Measurements from ENCODE around the gene YIF1A.
"Not testable (repeated sequence)": the region's sequence is repeated elsewhere in the genome, so short reads cannot be mapped to it uniquely, and the experiment has no call there.

The YIF1A gene

DNA sequence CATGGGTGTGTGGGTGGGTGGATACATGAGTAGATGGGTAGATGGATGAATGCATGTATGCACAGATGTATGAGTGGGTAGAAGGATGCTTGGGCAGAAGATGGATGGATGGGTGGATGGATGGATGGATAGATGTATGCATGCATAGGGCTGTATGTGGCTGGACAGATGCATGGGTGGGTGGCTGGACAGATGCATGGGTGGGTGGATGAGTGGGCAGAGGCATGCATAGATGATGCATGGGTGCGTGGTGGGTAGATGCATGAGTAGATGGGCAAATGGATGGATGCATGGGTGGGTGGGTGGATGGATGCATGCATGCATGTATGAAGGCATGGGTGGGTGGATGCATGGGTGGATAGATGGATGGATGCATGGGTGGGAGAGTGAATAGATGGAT lies 34.7 kb upstream of the YIF1A start:
- TF ChIP-seq, protein P1, sequence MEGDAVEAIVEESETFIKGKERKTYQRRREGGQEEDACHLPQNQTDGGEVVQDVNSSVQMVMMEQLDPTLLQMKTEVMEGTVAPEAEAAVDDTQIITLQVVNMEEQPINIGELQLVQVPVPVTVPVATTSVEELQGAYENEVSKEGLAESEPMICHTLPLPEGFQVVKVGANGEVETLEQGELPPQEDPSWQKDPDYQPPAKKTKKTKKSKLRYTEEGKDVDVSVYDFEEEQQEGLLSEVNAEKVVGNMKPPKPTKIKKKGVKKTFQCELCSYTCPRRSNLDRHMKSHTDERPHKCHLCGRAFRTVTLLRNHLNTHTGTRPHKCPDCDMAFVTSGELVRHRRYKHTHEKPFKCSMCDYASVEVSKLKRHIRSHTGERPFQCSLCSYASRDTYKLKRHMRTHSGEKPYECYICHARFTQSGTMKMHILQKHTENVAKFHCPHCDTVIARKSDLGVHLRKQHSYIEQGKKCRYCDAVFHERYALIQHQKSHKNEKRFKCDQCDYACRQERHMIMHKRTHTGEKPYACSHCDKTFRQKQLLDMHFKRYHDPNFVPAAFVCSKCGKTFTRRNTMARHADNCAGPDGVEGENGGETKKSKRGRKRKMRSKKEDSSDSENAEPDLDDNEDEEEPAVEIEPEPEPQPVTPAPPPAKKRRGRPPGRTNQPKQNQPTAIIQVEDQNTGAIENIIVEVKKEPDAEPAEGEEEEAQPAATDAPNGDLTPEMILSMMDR (conservative IDR thresholded peaks at IDR 0.05; ENCODE audit: control insufficient read depth, insufficient read depth, low read depth, low read length), result no peak
- H3K4me3 ChIP-seq (ENCODE audit: control insufficient read depth, low read depth, low read length), result no peak overlapping the region
- DNase-seq (ENCODE audit: low read depth), result no peak

DNA sequence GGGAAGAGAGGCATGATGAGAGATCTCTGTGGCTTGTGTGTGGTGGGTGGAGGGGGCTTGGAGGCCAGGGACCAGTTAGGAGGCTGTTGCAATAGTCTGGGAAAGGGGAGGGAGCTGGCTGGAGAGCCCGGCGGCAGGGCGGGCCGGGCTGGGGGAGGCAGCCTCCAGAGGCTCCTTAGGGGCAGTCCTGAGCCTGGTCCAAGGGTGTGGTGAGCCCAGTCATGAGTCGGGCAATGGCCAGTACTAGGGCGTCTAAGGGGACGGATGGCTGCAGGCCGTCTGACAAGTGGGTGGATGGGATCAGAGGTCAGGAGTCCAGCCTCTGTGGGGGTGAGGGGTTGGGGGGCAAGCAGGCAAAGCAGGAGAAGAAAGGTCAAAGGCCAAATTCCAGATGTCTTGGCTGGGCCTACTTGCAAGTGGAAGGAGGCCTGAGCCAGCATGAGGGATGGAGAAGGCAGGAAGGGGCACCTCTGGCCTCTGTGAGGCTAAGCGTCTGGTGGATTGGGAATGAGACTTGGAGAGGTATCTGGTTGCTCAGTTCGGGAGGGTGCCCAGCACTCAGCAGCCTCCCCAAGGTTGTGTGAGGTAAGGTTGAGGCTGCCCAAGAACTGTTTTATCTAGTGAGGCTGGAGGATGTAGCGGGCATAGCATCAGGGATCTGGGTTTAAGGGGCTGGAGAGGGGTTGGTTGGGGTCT lies 33.9 kb upstream of the YIF1A start:
- TF ChIP-seq, protein P1 (conservative IDR thresholded peaks at IDR 0.05; ENCODE audit: control insufficient read depth, insufficient read depth, low read depth, low read length), result no peak
- DNase-seq (ENCODE audit: low read depth), result peak; percentile 91
- H3K4me3 ChIP-seq (ENCODE audit: control insufficient read depth, low read depth, low read length), result no peak overlapping the region

DNA sequence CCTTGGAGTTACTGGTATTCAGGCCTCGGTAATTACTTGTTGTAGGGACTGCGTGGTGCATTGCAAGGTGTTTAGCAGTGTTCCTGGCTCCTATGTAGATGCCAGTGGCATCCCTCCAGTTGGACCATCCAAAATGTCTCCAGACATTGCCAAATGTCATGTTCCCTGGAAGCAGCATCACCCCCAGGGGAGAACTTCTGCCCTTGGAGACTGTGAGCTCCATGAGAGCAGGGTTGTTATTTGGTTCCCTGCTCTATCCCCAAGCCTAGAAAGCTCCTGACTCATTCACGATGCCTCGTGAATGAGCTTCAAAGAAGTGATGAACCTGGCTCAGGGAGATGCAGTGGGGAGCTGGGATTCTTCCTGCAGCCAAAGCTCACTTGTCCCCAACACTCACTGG lies 32.7 kb upstream of the YIF1A start:
- H3K4me3 ChIP-seq (ENCODE audit: control insufficient read depth, low read depth, low read length), result no peak overlapping the region
- TF ChIP-seq, protein P1 (conservative IDR thresholded peaks at IDR 0.05; ENCODE audit: control insufficient read depth, insufficient read depth, low read depth, low read length), result no peak
- DNase-seq (ENCODE audit: low read depth), result peak; percentile 65

DNA sequence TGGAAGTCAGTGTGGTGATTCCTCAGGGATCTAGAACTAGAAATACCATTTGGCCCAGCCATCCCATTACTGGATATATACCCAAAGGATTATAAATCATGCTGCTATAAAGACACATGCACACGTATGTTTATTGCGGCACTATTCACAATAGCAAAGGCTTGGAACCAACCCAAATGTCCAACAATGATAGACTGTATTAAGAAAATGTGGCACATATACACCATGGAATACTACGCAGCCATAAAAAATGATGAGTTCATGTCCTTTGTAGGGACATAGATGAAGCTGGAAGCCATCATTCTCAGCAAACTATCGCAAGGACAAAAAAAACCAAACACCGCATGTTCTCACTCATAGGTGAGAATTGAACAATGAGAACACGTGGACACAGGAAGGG lies 31.8 kb upstream of the YIF1A start:
- not testable (repeated sequence) for DNase-seq (ENCODE audit: low read depth)

DNA sequence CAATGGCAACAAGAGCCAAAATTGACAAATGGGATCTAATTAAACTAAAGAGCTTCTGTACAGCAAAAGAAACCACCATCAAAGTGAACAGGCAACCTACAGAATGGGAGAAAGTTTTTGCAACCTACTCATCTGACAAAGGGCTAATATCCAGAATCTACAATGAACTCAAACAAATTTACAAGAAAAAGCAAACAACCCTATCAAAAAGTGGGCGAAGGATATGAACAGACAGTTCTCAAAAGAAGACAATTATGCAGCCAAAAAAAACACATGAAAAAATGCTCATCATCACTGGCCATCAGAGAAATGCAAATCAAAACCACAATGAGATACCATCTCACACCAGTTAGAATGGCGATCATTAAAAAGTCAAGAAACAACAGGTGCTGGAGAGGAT lies 31.3 kb upstream of the YIF1A start:
- not testable (repeated sequence) for DNase-seq (ENCODE audit: low read depth); H3K4me3 ChIP-seq (ENCODE audit: control insufficient read depth, low read depth, low read length)

More for the DNA sequence above, 31.8 kb upstream of the YIF1A start:
- H3K4me3 ChIP-seq (ENCODE audit: control insufficient read depth, low read depth, low read length), result not testable (repeated sequence)

DNA sequence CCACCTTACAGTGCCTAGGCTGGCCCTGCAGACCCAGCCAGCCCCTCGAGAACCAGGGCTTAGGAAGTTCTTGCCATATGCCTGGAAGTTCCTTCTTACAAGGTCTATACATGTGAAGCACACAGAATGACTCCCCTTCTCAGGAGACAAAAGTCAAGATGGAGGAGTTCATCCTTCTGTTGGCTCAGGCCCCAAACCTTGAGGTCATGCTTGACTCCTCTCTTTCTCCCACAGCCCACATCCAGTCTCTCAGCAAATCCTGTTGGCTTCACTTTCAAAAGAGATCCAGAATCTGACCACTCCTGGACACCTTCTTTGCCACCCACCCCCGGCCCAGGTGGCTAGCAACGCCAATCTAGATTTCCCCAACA lies 29.6 kb upstream of the YIF1A start:
- TF ChIP-seq, protein P1 (conservative IDR thresholded peaks at IDR 0.05; ENCODE audit: control insufficient read depth, insufficient read depth, low read depth, low read length), result no peak
- H3K4me3 ChIP-seq (ENCODE audit: control insufficient read depth, low read depth, low read length), result no peak overlapping the region
- peak; percentile 87 for DNase-seq (ENCODE audit: low read depth)

DNA sequence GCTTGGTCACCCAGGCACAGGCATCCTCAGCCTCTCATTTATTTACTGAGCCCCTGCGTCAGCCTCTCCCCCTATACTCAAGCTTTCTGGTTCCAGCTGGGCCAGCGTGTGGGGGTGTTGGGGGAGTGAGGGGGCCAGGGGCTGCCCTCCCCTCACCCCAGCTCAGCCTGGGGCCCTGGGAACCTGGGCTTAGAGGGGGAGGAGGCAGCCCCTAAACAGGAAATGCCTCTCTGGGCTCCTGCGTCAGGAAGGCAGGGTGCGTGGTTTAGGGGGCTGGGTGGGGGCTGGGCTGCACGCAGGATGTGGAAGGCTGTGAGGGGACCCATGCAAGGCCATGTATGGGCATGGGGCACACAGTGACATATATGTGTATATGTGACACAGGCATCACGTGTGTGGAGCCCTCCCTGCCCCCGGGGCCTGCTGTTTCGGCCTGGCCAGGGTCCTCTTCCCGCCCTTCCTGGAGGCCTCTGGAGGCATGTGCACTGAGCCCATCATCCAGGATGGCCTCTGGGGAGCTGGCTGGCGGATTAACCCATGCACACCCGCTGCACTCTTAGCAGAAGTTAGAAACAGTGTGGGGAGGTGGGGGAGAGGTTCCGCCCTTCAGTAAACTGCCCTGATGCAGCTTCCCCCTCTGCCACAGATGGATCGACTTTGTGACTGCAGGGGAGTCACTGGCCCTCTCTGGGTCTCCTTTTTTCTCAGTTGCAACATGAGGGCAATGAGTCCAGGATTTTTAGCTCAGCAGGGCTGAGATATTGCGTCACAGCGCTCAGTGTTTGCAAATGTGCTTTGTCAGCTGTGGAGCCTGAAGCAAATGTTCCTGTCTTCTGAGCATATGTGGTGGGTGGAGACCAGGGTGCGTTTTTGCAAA lies 29.0 kb upstream of the YIF1A start:
- DNase-seq (ENCODE audit: low read depth), result peak; percentile 97
- H3K4me3 ChIP-seq (ENCODE audit: control insufficient read depth, low read depth, low read length), result no peak overlapping the region
- TF ChIP-seq, protein P1 (conservative IDR thresholded peaks at IDR 0.05; ENCODE audit: control insufficient read depth, insufficient read depth, low read depth, low read length), result no peak
